ENCODE measurements around the gene GSTO1.
"Not testable (repeated sequence)": the region's sequence is repeated elsewhere in the genome, so short reads cannot be mapped to it uniquely, and the experiment has no call there.

Gene GSTO1

GRCh38 chr10:104254493-104255310 is at the start of gene GSTO1:
Gene GSTO1 (plus strand): TSS chr10:104254892. CDS start chr10:104254929, 37 bp downstream.
- DNase-seq (ENCODE audit: low read depth) = peak; percentile 82

DNA sequence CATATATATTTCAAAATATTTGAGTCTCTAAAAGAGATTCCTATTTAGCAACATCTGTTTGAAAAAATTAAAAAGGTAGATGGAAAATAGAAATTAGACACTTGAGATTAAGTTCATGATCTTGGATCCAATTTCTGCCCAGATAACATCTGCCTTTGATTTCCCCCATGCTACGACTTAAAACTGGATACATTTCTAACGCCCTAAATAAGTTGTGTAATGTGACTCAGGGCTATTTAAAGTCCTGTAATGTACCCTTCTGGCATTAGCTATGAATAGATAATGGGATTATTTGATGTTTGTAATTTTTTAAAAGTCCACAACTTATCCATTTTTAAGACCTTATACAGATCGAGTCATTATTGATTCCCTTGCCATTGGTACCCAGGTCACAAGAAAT is 46.0 kb upstream of the GSTO1 start:
- DNase-seq (ENCODE audit: low read depth) = peak; percentile 54

DNA sequence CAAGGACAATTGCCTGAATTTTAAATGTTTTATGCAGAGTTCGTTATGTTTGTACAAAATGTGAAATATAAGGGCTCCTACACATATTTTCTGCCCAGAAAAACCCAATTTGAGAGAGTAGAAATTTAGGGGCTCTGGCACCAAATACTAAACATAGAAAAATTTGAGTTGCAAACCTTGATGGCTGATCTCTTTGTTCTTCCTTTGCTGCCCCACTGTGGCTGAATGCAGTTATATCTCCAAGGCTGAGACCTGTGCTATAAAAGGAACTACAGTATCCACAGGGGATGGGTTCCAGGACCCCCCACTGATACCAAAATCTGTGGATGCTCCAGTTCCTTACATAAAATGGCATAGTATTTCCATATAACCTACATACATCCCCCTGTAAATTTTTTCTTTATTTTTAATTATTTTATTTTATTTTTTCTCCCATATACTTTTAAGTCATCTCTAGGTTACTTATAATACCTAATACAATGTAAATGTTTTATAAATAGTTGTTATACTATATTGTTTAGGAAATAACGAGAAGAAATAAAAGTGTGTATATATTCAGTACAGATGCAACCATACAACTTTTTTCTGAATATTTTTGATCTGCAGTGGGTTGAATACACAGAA is 45.0 kb upstream of the GSTO1 start:
- peak; percentile 15 for DNase-seq (ENCODE audit: low read depth)

GRCh38 chr10:104216631-104217030 is 38.1 kb upstream of the GSTO1 start:
- DNase-seq (ENCODE audit: low read depth) = no peak

GRCh38 chr10:104218751-104219150 is 35.9 kb upstream of the GSTO1 start:
- DNase-seq (ENCODE audit: low read depth) = no peak

- no peak for DNase-seq (ENCODE audit: low read depth)
Measured at GRCh38 chr10:104220522-104220921, 34.2 kb upstream of the GSTO1 start.

DNA sequence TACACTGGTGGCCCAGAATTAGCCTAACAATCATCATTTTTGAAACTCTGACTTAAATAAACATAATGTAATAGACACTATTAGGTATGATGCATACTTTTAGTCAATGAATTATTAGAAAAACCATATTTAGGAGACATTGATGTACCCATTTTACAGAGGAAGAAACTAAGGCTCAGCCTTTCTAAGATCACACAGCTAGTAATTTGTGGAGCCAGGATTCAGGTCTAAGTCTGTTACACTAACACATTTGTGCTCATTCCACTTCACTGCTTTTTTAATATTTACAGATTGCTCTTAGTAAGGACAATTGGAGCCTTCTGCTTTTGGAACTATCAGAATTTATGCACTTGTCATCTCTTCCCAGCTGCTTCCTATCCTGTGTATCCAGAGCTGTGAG is 31.4 kb upstream of the GSTO1 start:
- no peak for DNase-seq (ENCODE audit: low read depth)

DNA sequence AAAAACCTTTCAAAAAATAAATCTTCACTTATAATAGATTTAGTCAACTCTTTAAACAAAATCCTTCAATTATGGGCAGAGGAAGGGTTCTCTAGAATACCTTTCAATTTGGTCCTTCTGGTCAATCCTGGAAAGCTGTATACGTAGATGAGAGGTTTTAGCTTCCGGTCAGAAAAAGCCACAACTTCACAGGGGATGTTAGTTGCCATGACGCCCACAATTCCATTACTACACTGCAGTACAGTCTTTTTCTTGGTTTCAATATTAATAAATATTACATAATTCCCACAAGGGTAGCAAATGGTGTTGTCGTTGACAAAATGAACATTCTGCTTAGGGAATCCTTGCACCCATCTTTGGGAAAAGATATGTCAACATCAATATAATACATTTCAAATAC is 24.2 kb upstream of the GSTO1 start:
- DNase-seq (ENCODE audit: low read depth) = no peak

DNA sequence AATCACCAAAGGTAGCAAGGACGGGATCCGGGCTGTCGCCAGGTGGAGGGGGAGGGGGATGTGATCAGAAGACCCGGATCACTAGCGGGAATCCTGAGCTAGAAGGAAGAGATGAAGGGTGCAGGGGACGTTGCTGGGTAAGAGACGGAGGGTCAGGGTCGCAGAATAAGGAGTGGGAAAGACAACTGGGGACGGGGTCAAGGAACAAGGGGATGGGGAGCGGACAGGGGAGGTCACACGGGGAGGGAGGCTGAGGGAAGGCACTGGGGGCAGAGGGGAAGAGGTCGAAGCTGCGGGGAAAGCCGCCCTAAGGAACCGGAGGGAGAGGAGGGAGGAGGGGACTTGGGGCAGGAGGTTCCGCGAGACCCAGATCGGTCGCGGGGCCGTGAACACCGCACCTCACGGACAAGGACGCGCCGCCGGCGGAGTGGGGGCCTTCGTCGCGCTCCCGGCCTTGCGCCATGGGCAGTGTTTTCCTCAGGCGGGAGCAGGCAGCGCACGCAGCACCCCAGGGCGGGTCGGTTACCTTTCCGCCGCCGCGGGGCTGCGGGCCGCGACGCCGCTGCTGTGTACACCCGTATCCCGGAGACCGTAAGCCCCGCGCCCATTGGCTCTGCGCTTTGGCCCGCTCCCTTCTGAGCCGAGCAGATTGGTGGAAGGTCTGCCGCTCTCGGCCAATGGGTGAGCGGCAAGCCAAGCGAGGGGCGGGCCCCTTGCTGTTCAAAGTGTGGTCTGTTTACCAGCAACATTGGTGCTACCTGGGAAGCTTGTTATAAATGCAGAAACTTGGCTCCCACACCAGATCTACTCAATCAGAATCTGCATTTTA is 22.7 kb upstream of the GSTO1 start, which contains the start of gene CFAP43:
Gene CFAP43 (minus strand): TSS at position 581 of the 829 bp plus-strand sequence. CDS start 118 bp downstream, at position 463.
- DNase-seq (ENCODE audit: low read depth) = peak; percentile 95

- no peak for DNase-seq (ENCODE audit: low read depth)
Measured at GRCh38 chr10:104232613-104233102, 22.0 kb upstream of the GSTO1 start.

DNA sequence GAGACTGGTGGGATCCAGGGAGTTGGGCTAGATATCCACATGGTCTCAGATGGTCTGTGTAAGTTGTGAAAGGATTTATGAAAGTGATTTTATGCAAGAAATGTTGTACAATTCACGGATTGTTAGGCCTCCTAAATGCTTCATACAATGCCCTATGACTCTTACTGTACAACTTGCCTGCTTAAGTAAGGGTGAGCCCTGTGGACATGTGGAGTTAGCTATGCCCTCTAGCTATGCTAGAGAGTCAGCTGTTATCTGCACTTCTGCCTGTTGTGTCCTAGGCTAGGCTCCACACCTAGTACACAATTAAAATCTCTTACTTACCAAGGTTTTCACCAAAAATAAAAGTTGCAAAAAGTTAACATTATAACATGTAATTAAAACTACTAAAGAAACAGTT is 20.9 kb upstream of the GSTO1 start:
- DNase-seq (ENCODE audit: low read depth) = no peak

DNA sequence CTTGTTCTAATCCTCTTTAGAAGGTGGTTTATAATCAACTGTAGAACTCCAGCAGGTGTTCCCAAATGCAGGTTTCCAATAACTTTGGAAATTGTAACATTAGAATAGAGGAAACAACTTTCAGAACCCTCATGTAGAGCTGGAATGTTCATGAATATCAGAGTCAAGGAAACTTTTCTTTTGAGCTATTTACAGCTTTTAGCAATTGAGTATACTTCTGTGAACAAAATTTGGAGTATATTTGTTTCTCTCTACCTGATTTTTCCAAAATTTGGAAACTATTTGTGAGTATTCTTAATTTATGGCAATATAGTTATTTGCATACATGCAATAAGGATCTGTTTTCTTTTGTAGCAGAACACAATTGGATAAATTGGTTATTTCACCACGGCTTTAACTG is 19.8 kb upstream of the GSTO1 start:
- DNase-seq (ENCODE audit: low read depth) = no peak

DNA sequence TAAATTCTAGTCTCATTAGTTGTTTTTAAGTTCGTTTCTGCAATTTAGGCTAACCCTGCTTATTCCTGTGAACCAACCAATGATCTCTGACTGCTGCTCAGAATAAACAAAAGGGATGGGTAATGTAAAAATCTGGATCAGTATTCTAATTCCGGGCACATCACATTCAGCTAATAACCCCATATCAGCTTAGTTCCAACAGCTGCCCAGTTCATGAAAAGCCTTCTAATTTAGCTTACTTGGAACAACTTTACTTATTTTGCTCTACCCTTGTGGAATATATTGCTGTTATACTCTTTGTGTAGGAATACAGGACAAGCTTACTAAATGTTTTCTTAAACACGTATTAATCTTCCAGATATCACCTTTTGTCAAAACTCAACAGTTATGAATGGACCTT is 18.9 kb upstream of the GSTO1 start:
- DNase-seq (ENCODE audit: low read depth) = no peak

- DNase-seq (ENCODE audit: low read depth) = no peak
Measured at GRCh38 chr10:104240078-104240477, 14.6 kb upstream of the GSTO1 start.

DNA sequence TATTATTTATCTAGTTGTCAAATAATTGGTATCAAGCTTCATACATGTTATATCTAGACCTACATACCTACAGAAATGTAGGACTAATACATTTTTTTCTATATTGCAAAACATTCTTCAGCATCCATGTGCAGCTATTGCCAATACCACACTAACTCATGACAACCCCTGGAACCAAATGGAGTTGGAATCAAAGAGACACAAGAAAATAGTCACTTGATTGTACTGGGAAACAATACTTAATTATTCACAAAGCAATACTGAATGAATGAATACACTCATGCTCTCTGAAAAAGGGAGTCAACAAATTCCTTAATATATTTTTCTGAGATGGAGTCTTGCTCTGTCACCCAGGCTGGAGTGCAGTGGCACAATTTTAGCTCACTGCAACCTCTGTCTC is 12.1 kb upstream of the GSTO1 start:
- DNase-seq (ENCODE audit: low read depth) = no peak

DNA sequence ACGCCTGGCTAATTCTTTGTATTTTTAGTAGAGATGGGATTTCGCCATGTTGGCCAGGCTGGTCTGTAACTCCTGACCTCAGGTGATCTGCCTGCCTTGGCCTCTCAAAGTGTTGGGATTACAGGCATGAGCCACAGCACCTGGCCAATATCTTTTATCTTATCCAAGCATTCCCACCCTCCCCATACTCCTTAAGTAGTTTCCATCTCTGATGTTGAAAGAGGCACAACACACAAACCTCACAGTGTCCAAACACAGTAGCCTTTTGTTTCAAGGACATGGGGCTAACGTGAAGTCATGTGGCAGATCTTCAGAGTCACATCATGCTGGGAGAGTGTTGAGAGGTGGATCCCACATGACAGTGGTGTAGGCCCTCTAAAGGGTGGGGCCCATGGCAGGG is 11.7 kb upstream of the GSTO1 start:
- not testable (repeated sequence) for DNase-seq (ENCODE audit: low read depth)

- DNase-seq (ENCODE audit: low read depth) = no peak
Measured at GRCh38 chr10:104243512-104243911, 11.2 kb upstream of the GSTO1 start.

DNA sequence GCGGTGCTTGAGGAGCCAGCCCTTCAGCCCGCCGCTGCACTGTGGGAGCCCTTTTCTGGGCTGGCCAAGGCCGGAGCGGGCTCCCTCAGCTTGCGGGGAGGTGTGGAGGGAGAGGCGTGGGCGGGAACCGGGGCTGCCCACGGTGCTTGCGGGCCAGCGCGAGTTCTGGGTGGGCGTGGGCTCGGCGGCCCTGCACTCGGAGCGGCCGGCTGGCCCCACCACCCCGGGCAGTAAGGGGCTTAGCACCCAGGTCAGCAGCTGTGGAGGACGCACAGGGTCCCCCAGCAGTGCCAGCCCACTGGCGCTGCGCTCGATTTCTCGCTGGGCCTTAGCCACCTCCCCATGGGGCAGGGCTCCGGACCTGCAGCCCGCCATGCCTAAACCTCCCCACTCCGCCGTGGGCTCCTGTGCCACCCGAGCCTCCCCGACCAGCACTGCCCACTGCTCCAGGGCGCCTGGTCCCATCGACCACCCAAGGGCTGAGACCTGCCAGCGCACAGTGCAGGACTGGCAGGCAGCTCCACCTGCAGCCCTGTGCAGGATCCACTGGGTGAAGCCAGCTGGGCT is 9.5 kb upstream of the GSTO1 start:
- no peak for DNase-seq (ENCODE audit: low read depth)

DNA sequence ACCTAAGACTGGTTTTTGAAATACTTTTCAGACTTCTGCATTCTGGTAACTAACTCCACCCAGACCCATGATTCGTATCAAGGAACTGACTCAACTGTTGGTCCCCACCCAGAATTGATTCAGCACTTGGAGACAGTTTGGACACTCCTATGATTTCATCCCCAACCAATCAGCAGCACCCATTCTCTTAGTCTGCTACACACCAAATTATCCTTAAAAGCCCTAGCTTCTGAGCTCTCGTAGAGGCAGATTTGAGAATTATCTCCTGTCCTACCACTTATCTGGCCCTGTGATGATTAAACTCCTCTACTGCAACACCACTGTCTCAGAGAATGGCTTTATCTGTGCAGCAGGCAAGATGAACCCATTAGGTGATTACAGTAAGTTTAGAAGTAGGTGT is 7.7 kb upstream of the GSTO1 start:
- peak; percentile 46 for DNase-seq (ENCODE audit: low read depth)

DNA sequence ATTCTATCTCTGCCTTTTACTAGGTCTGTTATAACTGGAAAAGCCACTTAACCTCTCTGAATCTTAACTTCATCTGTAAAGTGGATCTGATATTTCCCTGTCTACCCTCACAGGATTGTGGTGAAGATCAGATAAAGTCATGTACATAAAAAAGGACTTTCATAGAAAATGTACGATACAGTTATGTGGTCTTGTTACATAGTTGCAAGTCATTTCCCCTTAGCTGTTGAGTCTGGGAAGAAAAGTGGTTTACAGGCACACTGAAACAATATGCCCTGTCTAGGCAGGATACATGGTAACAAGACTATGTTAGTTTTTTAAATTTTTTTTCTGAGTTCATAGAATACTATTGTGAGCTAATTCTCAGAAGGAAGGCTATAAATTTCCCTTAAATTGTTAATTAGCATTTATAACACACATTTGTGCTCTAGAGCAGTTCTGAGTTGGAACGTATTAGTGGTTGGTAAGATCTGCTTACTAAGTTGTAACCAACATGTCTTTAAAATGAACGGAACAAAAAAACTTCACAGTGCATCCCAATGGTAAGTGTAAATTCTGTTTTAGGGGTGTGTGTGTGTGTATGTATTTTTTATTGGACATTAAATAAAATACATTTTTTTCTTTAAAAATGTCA is 7.1 kb upstream of the GSTO1 start:
- DNase-seq (ENCODE audit: low read depth) = no peak

DNA sequence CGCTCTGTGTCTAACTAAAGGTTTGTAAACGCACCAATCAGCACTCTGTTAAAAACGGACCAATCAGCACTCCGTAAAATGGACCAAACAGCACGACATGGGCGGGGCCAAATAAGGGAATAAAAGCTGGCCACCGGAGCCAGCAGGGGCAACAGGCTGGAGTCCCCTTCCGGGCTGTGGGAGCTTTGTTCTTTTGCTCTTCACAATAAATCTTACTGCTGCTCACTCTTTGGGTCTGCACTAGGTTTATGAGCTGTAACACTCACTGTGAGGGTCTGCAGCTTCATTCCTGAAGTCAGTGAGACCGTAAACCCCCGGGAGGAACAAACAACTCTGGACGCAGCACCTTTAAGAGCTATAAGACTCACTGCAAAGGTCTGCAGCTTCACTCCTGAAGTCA is 5.8 kb upstream of the GSTO1 start:
- not testable (repeated sequence) for DNase-seq (ENCODE audit: low read depth)

GRCh38 chr10:104250371-104250770 is 4.3 kb upstream of the GSTO1 start:
- DNase-seq (ENCODE audit: low read depth) = no peak
